Naive thymus-derived CD8-positive, alpha-beta T cell (primary cell): ENCODE measurements around the gene TBC1D3I. TPM values are rescaled to one million over a fixed set of nuclear protein-coding genes. Genes with fewer than 3 reads are reported as not detected.
"Not testable (repeated sequence)": the region's sequence is repeated elsewhere in the genome, so short reads cannot be mapped to it uniquely, and the experiment has no call there.

ENCODE experiments used
- ATAC-seq, 2 donors: fragments of 150-1000 bp; cut with Tn5 transposase in 1 of 2; sonication (Bioruptor Pico), chemical (Tn5 transposase) in 1 of 2; 1 replicate in 1 of 2; 2 replicates in 1 of 2; pipeline ENCODE4 v1.10.0; 2021; ENCODE audit warnings: mild to moderate bottlenecking in 2 of 2, moderate library complexity in 2 of 2
- POLR2A ChIA-PET: fragments of 350-600 bp; sonication (Branson Sonifier 250); formaldehyde crosslinking; loops from one replicate; lab custom pipeline; 2021; ENCODE audit warnings: antibody characterized with exemption; lab: Charles Lee
- DNase-seq, 10 donors: peaks; one replicate each; pipeline versions ENCODE4 v3.0.0 to v3.0.0-alpha.2; 2020 to 2022
- H3K27ac Mint-ChIP-seq, 10 donors: one replicate each; pipeline ENCODE4 v1.8.0; 2020 to 2022; ENCODE audit warnings: mild to moderate bottlenecking in 10 of 10, mixed read lengths in 10 of 10, moderate library complexity in 4 of 10, inconsistent platforms in 1 of 10
- H3K27me3 Mint-ChIP-seq, 5 donors: one replicate each; pipeline ENCODE4 v1.8.0; 2021 to 2022; ENCODE audit warnings: mixed read lengths in 5 of 5
- H3K36me3 Mint-ChIP-seq, 3 donors: one replicate each; pipeline ENCODE4 v1.8.0; 2020 to 2022; ENCODE audit warnings: mixed read lengths in 3 of 3, mild to moderate bottlenecking in 2 of 3, inconsistent platforms in 1 of 3
- H3K4me1 Mint-ChIP-seq, 4 donors: one replicate each; pipeline ENCODE4 v1.8.0; 2021 to 2022; ENCODE audit warnings: mixed read lengths in 4 of 4
- H3K4me3 Mint-ChIP-seq, 10 donors: one replicate each; pipeline ENCODE4 v1.8.0; 2020 to 2022; ENCODE audit warnings: mild to moderate bottlenecking in 10 of 10, mixed read lengths in 10 of 10, moderate library complexity in 6 of 10, inconsistent platforms in 1 of 10
- H3K9me3 Mint-ChIP-seq, 9 donors: one replicate each; pipeline ENCODE4 v1.8.0; 2020 to 2022; ENCODE audit warnings: mixed read lengths in 9 of 9, mild to moderate bottlenecking in 3 of 9, inconsistent platforms in 1 of 9, moderate library complexity in 1 of 9
- polyA plus RNA-seq, 3 donors: library from polyadenylated mRNA; unstranded; fragments of 300-500 nt; fragmentation: Illumina TruSeq; gene quantifications; one replicate each; pipeline ENCODE4 v1.2.3, GENCODE V29; 2021
- total RNA-seq, 8 experiments: library from RNA in 2 of 8; stranded (reverse) in 2 of 8; gene quantifications; one replicate each; pipeline ENCODE4 v1.2.3 and lab custom pipeline; 2021 to 2026

TBC1D3I gene
- total and polyA plus RNA-seq, 5 experiments from 2014 or later: 0.09 to 1.4 (median 0.47) TPM; not detected in 2

- Mint-ChIP-seq H3K36me3 (peaks cover 0 to 10% (median 4%) of the 10 kb centered on the region in 3 donors), H3K9me3 (peaks cover 0 to 18% (median 5%) of the 10 kb centered on the region in 9 donors), H3K27ac (peak overlapping the region in 1 of 10 donors; percentile 2), H3K4me1 (peaks cover 0 to 55% (median 5%) of the 10 kb centered on the region in 4 donors), H3K27me3 (peaks cover 19 to 38% (median 27%) of the 10 kb centered on the region in 5 donors), H3K4me3 (peak overlapping the region in 1 of 10 donors; percentile 4)
- POLR2A ChIA-PET: no interaction called here
- ATAC-seq (no peak), DNase-seq (no peak)
Observed at GRCh38 chr17:36214918-36215317, 49.5 kb downstream of the TBC1D3I start.

GRCh38 chr17:36213695-36214094, 50.7 kb downstream of the TBC1D3I start:
- no peak overlapping the region for H3K27ac Mint-ChIP-seq
- H3K4me1 Mint-ChIP-seq: peaks cover 0 to 60% (median 6%) of the 10 kb centered on the region in 4 donors
- no peak for DNase-seq
- H3K27me3 Mint-ChIP-seq: peaks cover 15 to 35% (median 24%) of the 10 kb centered on the region in 5 donors
- H3K9me3 Mint-ChIP-seq: peaks cover 0 to 11% (median 2%) of the 10 kb centered on the region in 9 donors
- H3K4me3 Mint-ChIP-seq: no peak overlapping the region
- POLR2A ChIA-PET: no interaction called here
- ATAC-seq: no peak
- peaks cover 0 to 4% (median 1%) of the 10 kb centered on the region in 3 donors for H3K36me3 Mint-ChIP-seq

GRCh38 chr17:36212966-36213365, 51.4 kb downstream of the TBC1D3I start:
- POLR2A ChIA-PET: no interaction called here
- peaks cover 0 to 61% (median 6%) of the 10 kb centered on the region in 4 donors for H3K4me1 Mint-ChIP-seq
- peak overlapping the region in 2 of 10 donors; percentile 20 to 49 for H3K27ac Mint-ChIP-seq
- no peaks in the 10 kb centered on the region for H3K36me3 Mint-ChIP-seq
- DNase-seq (no peak), ATAC-seq (no peak)
- H3K9me3 Mint-ChIP-seq: peaks cover 0 to 4% (median 0%) of the 10 kb centered on the region in 9 donors
- peaks cover 13 to 31% (median 17%) of the 10 kb centered on the region in 5 donors for H3K27me3 Mint-ChIP-seq
- H3K4me3 Mint-ChIP-seq: peak overlapping the region in 2 of 10 donors; percentile 40 to 89

GRCh38 chr17:36212272-36212605, 52.1 kb downstream of the TBC1D3I start:
- Mint-ChIP-seq H3K27me3 (peaks cover 11 to 27% (median 17%) of the 10 kb centered on the region in 5 donors), H3K4me1 (peaks cover 0 to 65% (median 6%) of the 10 kb centered on the region in 4 donors), H3K36me3 (no peaks in the 10 kb centered on the region), H3K27ac (peak overlapping the region in 2 of 10 donors; percentile 7 to 94), H3K4me3 (peak overlapping the region in 2 of 10 donors; percentile 79 to 89), H3K9me3 (no peaks in the 10 kb centered on the region)
- POLR2A ChIA-PET: no interaction called here
- DNase-seq (no peak), ATAC-seq (no peak)

- POLR2A ChIA-PET, ATAC-seq, DNase-seq, H3K9me3 Mint-ChIP-seq, H3K36me3 Mint-ChIP-seq: not testable (repeated sequence)
- peaks cover 12 to 29% (median 22%) of the 10 kb centered on the region in 5 donors for H3K27me3 Mint-ChIP-seq
- H3K27ac Mint-ChIP-seq: peak overlapping the region in 4 of 10 donors; percentile 47 to 94 (median 82)
- H3K4me1 Mint-ChIP-seq: peaks cover 0 to 70% (median 6%) of the 10 kb centered on the region in 4 donors
- H3K4me3 Mint-ChIP-seq: peak overlapping the region in 4 of 10 donors; percentile 1 to 89 (median 63)
Observed at GRCh38 chr17:36211484-36212271, 52.7 kb downstream of the TBC1D3I start.

- Mint-ChIP-seq H3K4me1 (peaks cover 0 to 75% (median 6%) of the 10 kb centered on the region in 4 donors), H3K4me3 (peak within 1 kb of the TSS in 4 of 10 donors; percentile 1 to 89 (median 63)), H3K27me3 (peaks cover 14 to 33% (median 27%) of the 10 kb centered on the region in 5 donors), H3K27ac (peak within 1 kb of the TSS in 4 of 10 donors; percentile 47 to 94 (median 82))
- H3K36me3 Mint-ChIP-seq, H3K9me3 Mint-ChIP-seq, POLR2A ChIA-PET: not testable (repeated sequence)
- peak in 1 of 2 donors; percentile 70 for ATAC-seq
- peak in 1 of 10 donors; percentile 56 for DNase-seq
Observed at GRCh38 chr17:36210439-36211211, 53.7 kb downstream of the TBC1D3I start, which contains the start of gene CCL4L2. Gene CCL4L2 (plus strand): TSS chr17:36211063.

GRCh38 chr17:36209575-36209974, 54.8 kb downstream of the TBC1D3I start:
- ATAC-seq (no peak), DNase-seq (no peak)
- Mint-ChIP-seq H3K4me1 (peaks cover 0 to 66% (median 7%) of the 10 kb centered on the region in 4 donors), H3K9me3 (no peaks in the 10 kb centered on the region), H3K27ac (peak overlapping the region in 1 of 10 donors; percentile 20), H3K36me3 (no peaks in the 10 kb centered on the region), H3K27me3 (peaks cover 13 to 38% (median 25%) of the 10 kb centered on the region in 5 donors), H3K4me3 (no peak overlapping the region)
- POLR2A ChIA-PET: no interaction called here

GRCh38 chr17:36207383-36207782, 57.0 kb downstream of the TBC1D3I start:
- DNase-seq, H3K27ac Mint-ChIP-seq, H3K4me3 Mint-ChIP-seq, ATAC-seq, H3K36me3 Mint-ChIP-seq, H3K9me3 Mint-ChIP-seq, POLR2A ChIA-PET: not testable (repeated sequence)
- H3K4me1 Mint-ChIP-seq: peaks cover 4 to 62% (median 10%) of the 10 kb centered on the region in 4 donors
- peaks cover 11 to 29% (median 20%) of the 10 kb centered on the region in 5 donors for H3K27me3 Mint-ChIP-seq

GRCh38 chr17:36206486-36206821, 57.9 kb downstream of the TBC1D3I start:
- H3K9me3 Mint-ChIP-seq, POLR2A ChIA-PET, H3K27ac Mint-ChIP-seq, H3K4me3 Mint-ChIP-seq, ATAC-seq, H3K36me3 Mint-ChIP-seq, DNase-seq: not testable (repeated sequence)
- H3K4me1 Mint-ChIP-seq: peaks cover 9 to 62% (median 16%) of the 10 kb centered on the region in 4 donors
- peaks cover 9 to 31% (median 16%) of the 10 kb centered on the region in 5 donors for H3K27me3 Mint-ChIP-seq

- DNase-seq: no peak
- POLR2A ChIA-PET: no interaction called here
- ATAC-seq: no peak
- no peak overlapping the region for H3K4me3 Mint-ChIP-seq
- H3K4me1 Mint-ChIP-seq: peaks cover 9 to 63% (median 16%) of the 10 kb centered on the region in 4 donors
- H3K9me3 Mint-ChIP-seq: no peaks in the 10 kb centered on the region
- H3K36me3 Mint-ChIP-seq: no peaks in the 10 kb centered on the region
- H3K27ac Mint-ChIP-seq: no peak overlapping the region
- peaks cover 9 to 31% (median 17%) of the 10 kb centered on the region in 5 donors for H3K27me3 Mint-ChIP-seq
Observed at GRCh38 chr17:36205637-36206485, 58.5 kb downstream of the TBC1D3I start.

GRCh38 chr17:36204724-36205500, 59.5 kb downstream of the TBC1D3I start:
- H3K27me3 Mint-ChIP-seq: peaks cover 6 to 35% (median 19%) of the 10 kb centered on the region in 5 donors
- no peak for ATAC-seq
- H3K36me3 Mint-ChIP-seq: no peaks in the 10 kb centered on the region
- POLR2A ChIA-PET: no interaction called here
- peaks cover 9 to 60% (median 14%) of the 10 kb centered on the region in 4 donors for H3K4me1 Mint-ChIP-seq
- H3K27ac Mint-ChIP-seq: no peak overlapping the region
- no peaks in the 10 kb centered on the region for H3K9me3 Mint-ChIP-seq
- H3K4me3 Mint-ChIP-seq: no peak overlapping the region
- DNase-seq: no peak
